IgD-negative memory B cell (primary cell): ENCODE data around the gene PLEKHA5. TPM values are rescaled to one million over a fixed set of nuclear protein-coding genes. Genes with fewer than 3 reads are reported as not detected.
"Not testable (repeated sequence)": the region's sequence is repeated elsewhere in the genome, so short reads cannot be mapped to it uniquely, and the experiment has no call there.

Experiments used
- H3K27ac Mint-ChIP-seq, 3 donors: one replicate each; pipeline ENCODE4 v1.8.0; 2020 to 2022; ENCODE audit warnings: mild to moderate bottlenecking in 3 of 3, mixed read lengths in 3 of 3, moderate library complexity in 1 of 3
- H3K27me3 Mint-ChIP-seq: one replicate; pipeline ENCODE4 v1.8.0; 2021; ENCODE audit warnings: mixed read lengths
- H3K36me3 Mint-ChIP-seq: one replicate; pipeline ENCODE4 v1.8.0; 2020; ENCODE audit warnings: mild to moderate bottlenecking, mixed read lengths
- H3K4me1 Mint-ChIP-seq, 3 donors: one replicate each; pipeline ENCODE4 v1.8.0; 2020 to 2022; ENCODE audit warnings: mixed read lengths in 3 of 3, mild to moderate bottlenecking in 1 of 3
- H3K4me3 Mint-ChIP-seq, 4 donors: one replicate each; pipeline ENCODE4 v1.8.0; 2020 to 2022; ENCODE audit warnings: mild to moderate bottlenecking in 4 of 4, mixed read lengths in 4 of 4, moderate library complexity in 3 of 4
- H3K9me3 Mint-ChIP-seq, 3 donors: one replicate each; pipeline ENCODE4 v1.8.0; 2020 to 2021; ENCODE audit warnings: mixed read lengths in 3 of 3, mild to moderate bottlenecking in 1 of 3
- polyA plus RNA-seq: library from polyadenylated mRNA; unstranded; fragments of 300-500 nt; fragmentation: Illumina TruSeq; gene quantifications from one replicate; pipeline ENCODE4 v1.2.3, GENCODE V29; 2021

Gene PLEKHA5
- polyA plus RNA-seq, 1 donor from 2014 or later: 0.18 TPM

- peaks cover 0 to 2% (median 0%) of the 10 kb centered on the region in 3 donors for H3K9me3 Mint-ChIP-seq
- no peaks in the 10 kb centered on the region for H3K27me3 Mint-ChIP-seq
- H3K4me3 Mint-ChIP-seq: no peak overlapping the region
- no peaks in the 10 kb centered on the region for H3K4me1 Mint-ChIP-seq
- H3K36me3 Mint-ChIP-seq: no peaks in the 10 kb centered on the region
- H3K27ac Mint-ChIP-seq: no peak overlapping the region
Measured at GRCh38 chr12:19301688-19302087, 172.2 kb downstream of the PLEKHA5 start.

GRCh38 chr12:19302100-19302640, 172.6 kb downstream of the PLEKHA5 start:
- no peak overlapping the region for H3K27ac Mint-ChIP-seq
- H3K4me1 Mint-ChIP-seq: no peaks in the 10 kb centered on the region
- H3K4me3 Mint-ChIP-seq: no peak overlapping the region
- no peaks in the 10 kb centered on the region for H3K36me3 Mint-ChIP-seq
- H3K27me3 Mint-ChIP-seq: no peaks in the 10 kb centered on the region
- peaks cover 0 to 2% (median 0%) of the 10 kb centered on the region in 3 donors for H3K9me3 Mint-ChIP-seq

GRCh38 chr12:19303496-19303895, 174.0 kb downstream of the PLEKHA5 start:
- Mint-ChIP-seq H3K27me3 (no peaks in the 10 kb centered on the region), H3K9me3 (no peaks in the 10 kb centered on the region), H3K4me1 (no peaks in the 10 kb centered on the region), H3K4me3 (no peak overlapping the region), H3K27ac (no peak overlapping the region), H3K36me3 (no peaks in the 10 kb centered on the region)

- Mint-ChIP-seq H3K4me3 (no peak overlapping the region), H3K27me3 (no peaks in the 10 kb centered on the region), H3K36me3 (no peaks in the 10 kb centered on the region), H3K4me1 (no peaks in the 10 kb centered on the region), H3K9me3 (no peaks in the 10 kb centered on the region), H3K27ac (no peak overlapping the region)
Measured at GRCh38 chr12:19304149-19304750, 174.7 kb downstream of the PLEKHA5 start.

DNA sequence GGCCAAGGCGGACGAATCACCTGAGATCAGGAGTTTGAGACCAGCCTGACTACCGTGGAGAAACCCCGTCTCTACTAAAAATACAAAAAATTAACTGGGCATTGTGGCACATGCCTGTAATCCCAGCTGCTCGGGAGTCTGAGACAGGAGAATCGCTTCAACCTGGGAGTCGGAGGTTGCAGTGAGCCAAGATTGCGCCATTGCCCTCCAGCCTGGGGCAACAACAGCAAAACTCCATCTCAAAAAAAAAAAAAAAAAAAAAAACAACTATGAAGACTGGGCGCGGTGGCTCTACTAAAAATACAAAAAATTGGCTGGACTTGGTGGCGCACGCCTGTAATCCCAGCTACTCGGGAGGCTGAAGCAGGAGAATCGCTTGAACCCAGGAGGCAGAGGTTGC, 176.1 kb downstream of the PLEKHA5 start:
- H3K27ac Mint-ChIP-seq, H3K4me3 Mint-ChIP-seq, H3K36me3 Mint-ChIP-seq, H3K9me3 Mint-ChIP-seq, H3K4me1 Mint-ChIP-seq, H3K27me3 Mint-ChIP-seq: not testable (repeated sequence)

DNA sequence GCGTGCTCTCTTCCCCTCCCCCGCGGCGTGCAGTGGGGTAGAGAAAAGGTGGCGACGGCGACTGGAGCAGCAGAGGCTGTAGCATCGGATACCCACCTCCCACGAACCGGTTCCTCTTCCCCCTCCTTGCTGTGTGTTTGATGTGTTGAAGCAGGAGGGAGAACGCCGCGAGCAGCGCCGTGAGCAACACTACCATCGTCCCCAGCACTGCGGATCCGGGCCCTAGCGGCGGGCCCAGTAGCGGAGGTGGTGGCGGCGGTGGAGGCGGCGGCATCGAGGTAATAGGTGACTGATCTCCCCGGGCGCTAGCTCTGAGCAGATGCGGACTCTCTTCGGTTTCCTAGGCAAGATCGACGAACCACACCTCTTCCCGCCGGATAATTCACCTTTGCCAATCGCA, 176.8 kb downstream of the PLEKHA5 start:
- no peaks in the 10 kb centered on the region for H3K27me3 Mint-ChIP-seq
- H3K27ac Mint-ChIP-seq: no peak overlapping the region
- H3K36me3 Mint-ChIP-seq: no peaks in the 10 kb centered on the region
- no peaks in the 10 kb centered on the region for H3K9me3 Mint-ChIP-seq
- no peaks in the 10 kb centered on the region for H3K4me1 Mint-ChIP-seq
- no peak overlapping the region for H3K4me3 Mint-ChIP-seq

DNA sequence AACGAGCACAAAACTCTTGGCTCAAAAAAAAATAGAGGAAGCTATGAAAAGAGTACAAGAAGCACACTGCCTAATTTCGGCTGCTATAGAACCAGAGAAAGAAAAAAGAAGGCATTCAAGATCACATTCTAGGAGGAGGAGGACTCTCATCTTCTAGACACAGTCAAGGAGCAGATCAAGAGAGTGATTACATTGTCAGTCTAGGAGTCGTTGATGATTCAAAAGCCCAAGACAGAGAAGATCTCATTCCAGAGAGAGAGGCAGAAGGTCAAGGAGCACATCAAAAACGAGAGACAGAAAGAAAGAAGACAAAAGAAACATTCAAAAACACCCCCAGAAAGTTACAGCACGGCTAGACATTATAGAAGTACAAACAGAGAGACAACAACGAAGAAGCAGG, 177.9 kb downstream of the PLEKHA5 start:
- Mint-ChIP-seq H3K27me3 (no peaks in the 10 kb centered on the region), H3K27ac (no peak overlapping the region), H3K4me1 (no peaks in the 10 kb centered on the region), H3K9me3 (no peaks in the 10 kb centered on the region), H3K4me3 (no peak overlapping the region), H3K36me3 (no peaks in the 10 kb centered on the region)

- Mint-ChIP-seq H3K4me3 (no peak overlapping the region), H3K4me1 (no peaks in the 10 kb centered on the region), H3K27ac (no peak overlapping the region), H3K36me3 (no peaks in the 10 kb centered on the region), H3K9me3 (no peaks in the 10 kb centered on the region), H3K27me3 (no peaks in the 10 kb centered on the region)
Measured at GRCh38 chr12:19311165-19311564, 181.6 kb downstream of the PLEKHA5 start.

- Mint-ChIP-seq H3K27me3 (no peaks in the 10 kb centered on the region), H3K4me1 (no peaks in the 10 kb centered on the region), H3K9me3 (no peaks in the 10 kb centered on the region), H3K27ac (no peak overlapping the region), H3K4me3 (no peak overlapping the region), H3K36me3 (no peaks in the 10 kb centered on the region)
Measured at GRCh38 chr12:19312637-19313036, 183.1 kb downstream of the PLEKHA5 start.

DNA sequence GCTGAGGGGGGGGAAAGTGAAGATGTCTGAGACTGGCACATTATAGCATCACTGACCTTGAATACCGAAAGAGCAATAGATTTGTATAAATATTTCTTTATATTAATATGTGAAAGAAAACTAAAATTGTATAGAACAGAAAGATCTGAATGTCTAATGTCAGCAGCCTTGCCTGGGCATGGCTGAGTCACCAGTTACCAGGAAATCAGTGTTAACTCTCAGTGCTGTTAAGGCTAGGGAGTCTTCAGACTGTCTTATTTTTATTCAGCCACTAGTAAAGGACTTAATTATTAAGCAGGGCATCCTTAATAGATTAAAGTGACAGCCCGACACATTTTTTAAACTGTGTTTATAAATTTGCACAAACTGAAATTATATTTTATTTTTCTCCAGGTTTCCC, 186.9 kb downstream of the PLEKHA5 start:
- Mint-ChIP-seq H3K4me1 (no peaks in the 10 kb centered on the region), H3K36me3 (no peaks in the 10 kb centered on the region), H3K27me3 (no peaks in the 10 kb centered on the region), H3K9me3 (no peaks in the 10 kb centered on the region), H3K4me3 (no peak overlapping the region), H3K27ac (no peak overlapping the region)

- no peak overlapping the region for H3K27ac Mint-ChIP-seq
- H3K4me3 Mint-ChIP-seq: no peak overlapping the region
- H3K36me3 Mint-ChIP-seq: no peaks in the 10 kb centered on the region
- no peaks in the 10 kb centered on the region for H3K9me3 Mint-ChIP-seq
- no peaks in the 10 kb centered on the region for H3K27me3 Mint-ChIP-seq
- no peaks in the 10 kb centered on the region for H3K4me1 Mint-ChIP-seq
Measured at GRCh38 chr12:19322376-19322775, 192.8 kb downstream of the PLEKHA5 start.

DNA sequence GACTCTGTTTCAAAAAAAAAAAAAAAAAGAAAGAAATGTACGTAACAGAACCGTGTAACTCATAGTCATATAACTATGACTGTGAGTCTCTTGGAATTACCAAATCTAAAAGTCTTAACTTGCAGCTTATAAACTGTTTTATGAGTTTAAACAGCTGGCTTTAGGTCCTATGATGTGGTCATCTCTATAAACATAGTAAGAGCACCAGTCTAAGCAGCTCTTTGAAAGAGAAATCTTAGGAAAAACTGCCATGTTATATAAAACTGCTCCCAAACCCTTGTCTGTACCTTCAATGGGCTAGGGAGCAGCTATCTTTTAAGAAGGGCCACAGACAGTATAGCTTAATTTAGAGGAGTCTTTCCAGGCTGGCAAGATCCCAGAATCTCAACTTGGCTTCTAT, 194.3 kb downstream of the PLEKHA5 start:
- Mint-ChIP-seq H3K27me3 (no peaks in the 10 kb centered on the region), H3K27ac (no peak overlapping the region), H3K4me3 (no peak overlapping the region), H3K9me3 (no peaks in the 10 kb centered on the region), H3K36me3 (no peaks in the 10 kb centered on the region), H3K4me1 (no peaks in the 10 kb centered on the region)

DNA sequence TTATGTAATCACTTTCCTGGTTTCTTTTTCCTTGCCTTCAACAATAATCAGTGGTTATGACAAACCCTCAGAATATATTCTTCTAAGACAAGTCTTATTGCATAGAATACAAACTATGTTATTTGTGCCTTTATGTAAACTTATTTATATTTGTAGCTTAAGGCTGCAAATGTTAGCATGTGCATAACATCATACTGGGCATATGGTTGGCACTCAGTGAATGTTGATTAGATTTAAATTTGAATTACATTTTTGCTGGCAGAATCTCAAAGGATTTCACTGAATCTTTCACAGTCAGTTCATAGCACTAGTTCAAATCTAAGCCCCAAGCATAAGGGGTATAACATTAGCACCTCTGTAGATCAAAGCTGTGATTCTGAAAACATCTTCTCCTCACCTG, 196.6 kb downstream of the PLEKHA5 start:
- H3K27ac Mint-ChIP-seq: no peak overlapping the region
- H3K9me3 Mint-ChIP-seq: no peaks in the 10 kb centered on the region
- H3K4me1 Mint-ChIP-seq: no peaks in the 10 kb centered on the region
- no peaks in the 10 kb centered on the region for H3K27me3 Mint-ChIP-seq
- no peak overlapping the region for H3K4me3 Mint-ChIP-seq
- H3K36me3 Mint-ChIP-seq: no peaks in the 10 kb centered on the region

GRCh38 chr12:19332196-19332595, 202.7 kb downstream of the PLEKHA5 start:
- no peaks in the 10 kb centered on the region for H3K9me3 Mint-ChIP-seq
- H3K27me3 Mint-ChIP-seq: no peaks in the 10 kb centered on the region
- no peak overlapping the region for H3K27ac Mint-ChIP-seq
- H3K4me3 Mint-ChIP-seq: no peak overlapping the region
- no peaks in the 10 kb centered on the region for H3K4me1 Mint-ChIP-seq
- no peaks in the 10 kb centered on the region for H3K36me3 Mint-ChIP-seq

DNA sequence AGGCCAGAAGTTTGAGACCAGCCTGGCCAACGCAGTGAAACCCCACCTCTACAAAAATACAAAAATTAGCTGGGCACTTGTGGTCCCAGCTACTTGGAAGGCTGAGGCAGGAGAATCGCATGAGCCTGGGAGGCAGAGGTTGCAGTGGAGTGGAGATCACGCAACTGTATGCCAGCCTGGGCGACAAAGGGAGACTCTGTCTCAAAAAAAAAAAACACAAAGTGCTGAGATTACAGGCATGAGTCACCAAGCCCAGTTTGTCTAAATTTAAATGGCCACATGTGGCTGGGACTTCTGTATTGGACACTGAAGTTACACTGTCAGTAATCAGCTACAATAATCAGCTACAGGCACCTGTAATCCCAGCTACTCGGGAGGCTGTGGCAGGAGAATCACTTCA, 208.9 kb downstream of the PLEKHA5 start:
- no peak overlapping the region for H3K4me3 Mint-ChIP-seq

GRCh38 chr12:19350850-19351249, 221.3 kb downstream of the PLEKHA5 start:
- not testable (repeated sequence) for H3K27me3 Mint-ChIP-seq, H3K27ac Mint-ChIP-seq, H3K4me1 Mint-ChIP-seq, H3K4me3 Mint-ChIP-seq, H3K36me3 Mint-ChIP-seq, H3K9me3 Mint-ChIP-seq

More for the DNA sequence above, 208.9 kb downstream of the PLEKHA5 start:
- H3K27me3 Mint-ChIP-seq: no peaks in the 10 kb centered on the region
- H3K4me1 Mint-ChIP-seq: peaks cover 0 to 3% (median 0%) of the 10 kb centered on the region in 3 donors
- H3K36me3 Mint-ChIP-seq: no peaks in the 10 kb centered on the region
- peaks cover 0 to 5% (median 1%) of the 10 kb centered on the region in 3 donors for H3K9me3 Mint-ChIP-seq
- H3K27ac Mint-ChIP-seq: no peak overlapping the region
